HEK293T (cell line): ENCODE results near the gene PITPNM2.

Source experiments
- CTCF ChIA-PET: fragments of 350-600 bp; formaldehyde crosslinking; extraction: SDS; loops from one replicate; lab custom pipeline; 2021; ENCODE audit warnings: antibody characterized with exemption, inconsistent platforms; lab: Yijun Ruan, JAX
- POLR2A ChIA-PET: fragments of 350-600 bp; formaldehyde crosslinking; extraction: SDS; loops from one replicate; lab custom pipeline; 2020; ENCODE audit warnings: antibody characterized with exemption, inconsistent platforms; lab: Yijun Ruan, JAX
- DNase-seq: peaks from one replicate; pipeline ENCODE4 v3.0.0; 2012; ENCODE audit warnings: mixed read lengths; ENCODE audit errors: extremely low spot score
- ARNT ChIP-seq: fragments of 450-650 bp; IDR thresholded peaks from 2 replicates; pipeline ENCODE4 v1.6.1; 2017; ENCODE audit warnings: mild to moderate bottlenecking
- BHLHE40 ChIP-seq: fragments of 450-650 bp; IDR thresholded peaks from 2 replicates; pipeline ENCODE4 v1.6.1; 2016; ENCODE audit warnings: mild to moderate bottlenecking, moderate library complexity, borderline replicate concordance
- CTBP1 ChIP-seq: fragments of 450-650 bp; IDR thresholded peaks from 2 replicates; pipeline ENCODE4 v1.6.1; 2016; ENCODE audit warnings: borderline replicate concordance
- ELF4 ChIP-seq: fragments of 450-650 bp; IDR thresholded peaks from 2 replicates; pipeline ENCODE4 v1.6.1; 2017; ENCODE audit warnings: antibody characterized with exemption
- FOXA1 ChIP-seq: fragments of 450-650 bp; IDR thresholded peaks from 2 replicates; pipeline ENCODE4 v1.6.1; 2016; ENCODE audit warnings: mild to moderate bottlenecking
- FOXK2 ChIP-seq: fragments of 450-650 bp; IDR thresholded peaks from 2 replicates; pipeline ENCODE4 v1.6.1; 2016; ENCODE audit warnings: mild to moderate bottlenecking
- FOXM1 ChIP-seq: fragments of 450-650 bp; IDR thresholded peaks from 2 replicates; pipeline ENCODE4 v1.6.1; 2017; ENCODE audit warnings: mild to moderate bottlenecking, borderline replicate concordance
- HDGF ChIP-seq: fragments of 450-650 bp; IDR thresholded peaks from 2 replicates; pipeline ENCODE4 v1.6.1; 2017; ENCODE audit warnings: antibody characterized with exemption, borderline replicate concordance
- L3MBTL2 ChIP-seq: fragments of 450-650 bp; conservative IDR thresholded peaks from 2 replicates; pipeline ENCODE4 v1.6.1; 2016; ENCODE audit warnings: mild to moderate bottlenecking
- LEF1 ChIP-seq: fragments of 450-650 bp; IDR thresholded peaks from 2 replicates; pipeline ENCODE4 v1.6.1; 2017; ENCODE audit warnings: mild to moderate bottlenecking, borderline replicate concordance
- NFRKB ChIP-seq: fragments of 450-650 bp; IDR thresholded peaks from 2 replicates; pipeline ENCODE4 v1.6.1; 2016; ENCODE audit warnings: mild to moderate bottlenecking, moderate library complexity
- PKNOX1 ChIP-seq: fragments of 450-650 bp; IDR thresholded peaks from 2 replicates; pipeline ENCODE4 v1.6.1; 2016
- SP1 ChIP-seq: fragments of 450-650 bp; IDR thresholded peaks from 2 replicates; pipeline ENCODE4 v1.6.1; 2017
- SUZ12 ChIP-seq: fragments of 450-650 bp; IDR thresholded peaks from 2 replicates; pipeline ENCODE4 v1.6.1; 2016; ENCODE audit warnings: mild to moderate bottlenecking
- TARDBP ChIP-seq: fragments of 450-650 bp; IDR thresholded peaks from 2 replicates; pipeline ENCODE4 v1.6.1; 2016
- ZNF384 ChIP-seq: fragments of 450-650 bp; IDR thresholded peaks from 2 replicates; pipeline ENCODE4 v1.6.1; 2016

Gene PITPNM2

GRCh38 chr12:123167329-123167728, 16.4 kb upstream of the PITPNM2 start:
- no peak for DNase-seq
- ChIA-PET POLR2A (interaction anchor here (1.5 kb wide), 1 partner anchor 65 kb away, joined by 6 read pairs; the partner anchor contains the start of gene MPHOSPH9), CTCF (interaction anchor here (0.6 kb wide), 1 partner anchor 13 kb away, joined by 4 read pairs; no protein-coding TSS in a partner anchor)
- TF ChIP-seq TARDBP (no peak), SP1 (no peak), L3MBTL2 (no peak), SUZ12 (no peak), BHLHE40 (no peak), CTBP1 (no peak), PKNOX1 (no peak), FOXM1 (no peak), ELF4 (no peak), LEF1 (no peak)

GRCh38 chr12:123165537-123165936, 14.6 kb upstream of the PITPNM2 start:
- no peak for TF ChIP-seq L3MBTL2
- TF ChIP-seq ARNT = no peak
- no peak for TF ChIP-seq SP1
- no peak for TF ChIP-seq CTBP1
- TF ChIP-seq FOXM1 = no peak
- no peak for TF ChIP-seq ELF4
- CTCF ChIA-PET = no interaction called here
- DNase-seq = no peak
- POLR2A ChIA-PET = no interaction called here

- no peak for TF ChIP-seq CTBP1
- TF ChIP-seq L3MBTL2 = no peak
- ChIA-PET CTCF (no interaction called here), POLR2A (no interaction called here)
- no peak for DNase-seq
These were observed 13.9 kb upstream of the PITPNM2 start for GRCh38 chr12:123164710-123165261.

GRCh38 chr12:123164222-123164621, 13.3 kb upstream of the PITPNM2 start:
- ChIA-PET CTCF (no interaction called here), POLR2A (no interaction called here)
- TF ChIP-seq NFRKB = no peak
- TF ChIP-seq FOXA1 = no peak
- TF ChIP-seq PKNOX1 = no peak
- no peak for TF ChIP-seq ARNT
- TF ChIP-seq BHLHE40 = no peak
- TF ChIP-seq ZNF384 = no peak
- TF ChIP-seq HDGF = no peak
- TF ChIP-seq L3MBTL2 = no peak
- no peak for TF ChIP-seq FOXK2
- no peak for TF ChIP-seq CTBP1
- DNase-seq = no peak

GRCh38 chr12:123163227-123163626, 12.3 kb upstream of the PITPNM2 start:
- TF ChIP-seq ARNT = no peak
- TF ChIP-seq HDGF = no peak
- no peak for TF ChIP-seq BHLHE40
- no peak for TF ChIP-seq CTBP1
- TF ChIP-seq FOXA1 = no peak
- POLR2A ChIA-PET = no interaction called here
- DNase-seq = no peak
- CTCF ChIA-PET = no interaction called here

GRCh38 chr12:123160801-123161487, 10.1 kb upstream of the PITPNM2 start:
- TF ChIP-seq ARNT = no peak
- TF ChIP-seq ELF4 = no peak
- no peak for TF ChIP-seq ZNF384
- TF ChIP-seq LEF1 = no peak
- no peak for TF ChIP-seq FOXA1
- no peak for TF ChIP-seq TARDBP
- no peak for TF ChIP-seq HDGF
- no peak for TF ChIP-seq NFRKB
- TF ChIP-seq CTBP1 = no peak
- no peak for TF ChIP-seq PKNOX1
- no peak for TF ChIP-seq FOXK2
- no peak for TF ChIP-seq SP1
- TF ChIP-seq BHLHE40 = no peak
- TF ChIP-seq SUZ12 = no peak
- no peak for TF ChIP-seq FOXM1
- no peak for TF ChIP-seq L3MBTL2
- POLR2A ChIA-PET = interaction anchor here (1.4 kb wide), 1 partner anchor 72 kb away, joined by 3 read pairs; the partner anchor contains the start of genes MPHOSPH9 and MTRFR
- CTCF ChIA-PET = no interaction called here
- DNase-seq = no peak
